HEK293T (cell line): ENCODE measurements around the gene GTF2IRD2.
"Not testable (repeated sequence)": the region's sequence is repeated elsewhere in the genome, so short reads cannot be mapped to it uniquely, and the experiment has no call there.

ENCODE experiments used
- ARNT ChIP-seq: fragments of 450-650 bp; IDR thresholded peaks from 2 replicates; pipeline ENCODE4 v1.6.1; 2017; ENCODE audit warnings: mild to moderate bottlenecking
- CTBP1 ChIP-seq: fragments of 450-650 bp; IDR thresholded peaks from 2 replicates; pipeline ENCODE4 v1.6.1; 2016; ENCODE audit warnings: borderline replicate concordance
- FOXK2 ChIP-seq: fragments of 450-650 bp; IDR thresholded peaks from 2 replicates; pipeline ENCODE4 v1.6.1; 2016; ENCODE audit warnings: mild to moderate bottlenecking
- L3MBTL2 ChIP-seq: fragments of 450-650 bp; conservative IDR thresholded peaks from 2 replicates; pipeline ENCODE4 v1.6.1; 2016; ENCODE audit warnings: mild to moderate bottlenecking
- NFRKB ChIP-seq: fragments of 450-650 bp; IDR thresholded peaks from 2 replicates; pipeline ENCODE4 v1.6.1; 2016; ENCODE audit warnings: mild to moderate bottlenecking, moderate library complexity
- SP1 ChIP-seq: fragments of 450-650 bp; IDR thresholded peaks from 2 replicates; pipeline ENCODE4 v1.6.1; 2017
- SUZ12 ChIP-seq: fragments of 450-650 bp; IDR thresholded peaks from 2 replicates; pipeline ENCODE4 v1.6.1; 2016; ENCODE audit warnings: mild to moderate bottlenecking
- ZNF384 ChIP-seq: fragments of 450-650 bp; IDR thresholded peaks from 2 replicates; pipeline ENCODE4 v1.6.1; 2016

DNA sequence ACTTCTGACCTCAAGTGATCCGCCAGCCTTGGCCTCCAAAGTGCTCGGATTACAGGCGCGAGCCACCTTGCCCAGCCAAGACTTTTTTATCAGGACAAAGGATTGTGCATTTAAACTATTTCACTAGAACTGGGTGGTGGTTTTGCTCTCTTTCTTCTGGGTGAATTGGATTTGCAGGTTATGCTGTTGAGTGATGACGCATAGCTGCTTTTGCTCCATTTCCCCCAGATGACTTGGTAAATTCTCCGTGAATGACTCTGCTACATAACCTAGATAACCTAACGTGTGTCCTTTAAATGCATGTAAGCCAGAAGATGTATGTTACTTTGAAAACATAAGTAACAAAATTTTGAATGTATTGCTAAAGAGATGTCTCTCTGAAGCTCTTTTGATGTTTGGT lies 93.1 kb downstream of the GTF2IRD2 start:
- not testable (repeated sequence) for TF ChIP-seq ZNF384, SP1, ARNT, CTBP1, NFRKB, L3MBTL2, FOXK2, SUZ12
